ENCODE data around the gene TTLL11.
"Not testable (repeated sequence)": the region's sequence is repeated elsewhere in the genome, so short reads cannot be mapped to it uniquely, and the experiment has no call there.

The TTLL11 gene

GRCh38 chr9:122076117-122076516 is 17.0 kb downstream of the TTLL11 start:
- ChIA-PET POLR2A (no interaction called here), CTCF (interaction anchor here (1.2 kb wide), 2 partner anchors 19 to 23 kb away, joined by 3 to 5 read pairs; no protein-coding TSS in a partner anchor)
- no peak for TF ChIP-seq CTCF (IDR thresholded peaks at IDR 0.05; ENCODE audit: control extremely low read depth, extremely low read depth, low read depth, missing control alignments)
- DNase-seq (ENCODE audit: extremely low spot score) = no peak

DNA sequence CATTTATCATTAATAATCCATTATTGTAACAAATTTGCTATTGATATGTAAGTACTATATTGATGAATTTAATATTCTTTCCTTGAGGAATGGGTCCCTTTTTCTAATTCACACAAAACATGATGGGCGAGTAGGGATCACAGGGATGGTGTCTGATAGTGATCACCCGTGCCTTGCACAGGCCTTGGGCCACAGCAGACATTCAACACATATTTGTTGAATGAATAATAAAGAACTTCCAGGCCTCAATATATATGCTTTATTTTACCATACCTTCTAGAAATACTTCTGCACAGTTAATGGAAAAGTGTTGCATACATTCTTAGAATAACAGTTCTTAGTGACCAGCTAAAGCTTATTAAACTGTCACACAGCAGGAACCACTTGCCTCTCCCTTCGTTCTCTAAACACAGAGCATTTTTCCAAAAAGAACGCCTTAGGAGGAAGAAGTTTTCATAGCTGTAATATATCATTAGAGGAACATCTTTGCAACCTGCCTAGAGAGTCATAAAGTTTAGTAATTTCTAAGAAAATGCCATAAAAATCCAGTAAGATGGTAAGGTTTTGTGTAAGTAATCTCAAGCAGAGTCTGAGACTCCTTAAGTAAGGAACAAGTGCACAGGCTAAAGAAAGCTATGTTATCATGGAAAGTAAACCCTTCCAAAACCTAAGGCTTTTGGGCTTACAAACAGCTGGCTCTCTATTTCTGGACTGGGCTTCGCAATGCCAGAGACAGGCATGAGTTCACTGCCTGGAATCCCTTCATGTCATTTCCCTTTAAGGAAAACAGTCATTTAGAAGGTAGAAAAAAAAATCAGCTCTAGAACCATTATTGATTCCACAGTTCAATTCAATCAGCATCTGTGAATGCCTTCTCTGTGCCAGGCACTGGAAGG is 17.7 kb downstream of the TTLL11 start:
- TF ChIP-seq CTCF (IDR thresholded peaks at IDR 0.05; ENCODE audit: control extremely low read depth, extremely low read depth, low read depth, missing control alignments) = no peak
- CTCF ChIA-PET = interaction anchor here (1.2 to 1.8 kb wide), 4 partner anchors 20 to 275 kb away, joined by 3 to 7 read pairs (median 5); no protein-coding TSS in a partner anchor
- DNase-seq (ENCODE audit: extremely low spot score) = no peak
- POLR2A ChIA-PET = no interaction called here

DNA sequence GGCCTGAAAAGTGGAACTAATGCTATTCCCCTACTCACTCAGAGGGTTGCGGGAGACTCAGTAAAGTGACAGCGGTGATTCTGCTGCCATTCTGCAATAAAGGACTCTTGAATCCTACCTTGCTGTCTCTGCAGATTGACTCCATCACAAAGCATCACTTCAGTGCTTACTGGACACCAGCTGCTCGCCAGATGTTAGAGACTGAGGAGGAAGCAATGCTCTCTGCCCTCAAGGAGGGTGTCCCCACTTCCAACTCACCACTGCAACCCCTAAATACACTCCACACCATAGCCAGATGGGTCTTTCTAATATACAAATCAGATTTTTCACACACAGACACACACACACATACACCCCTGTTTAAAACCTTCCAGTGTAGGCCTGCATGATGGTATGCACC is 21.4 kb downstream of the TTLL11 start:
- no peak for TF ChIP-seq CTCF (IDR thresholded peaks at IDR 0.05; ENCODE audit: control extremely low read depth, extremely low read depth, low read depth, missing control alignments)
- ChIA-PET POLR2A (no interaction called here), CTCF (interaction anchor here (1.0 kb wide), 1 partner anchor 13 kb away, joined by 4 read pairs; no protein-coding TSS in a partner anchor)
- DNase-seq (ENCODE audit: extremely low spot score) = no peak

DNA sequence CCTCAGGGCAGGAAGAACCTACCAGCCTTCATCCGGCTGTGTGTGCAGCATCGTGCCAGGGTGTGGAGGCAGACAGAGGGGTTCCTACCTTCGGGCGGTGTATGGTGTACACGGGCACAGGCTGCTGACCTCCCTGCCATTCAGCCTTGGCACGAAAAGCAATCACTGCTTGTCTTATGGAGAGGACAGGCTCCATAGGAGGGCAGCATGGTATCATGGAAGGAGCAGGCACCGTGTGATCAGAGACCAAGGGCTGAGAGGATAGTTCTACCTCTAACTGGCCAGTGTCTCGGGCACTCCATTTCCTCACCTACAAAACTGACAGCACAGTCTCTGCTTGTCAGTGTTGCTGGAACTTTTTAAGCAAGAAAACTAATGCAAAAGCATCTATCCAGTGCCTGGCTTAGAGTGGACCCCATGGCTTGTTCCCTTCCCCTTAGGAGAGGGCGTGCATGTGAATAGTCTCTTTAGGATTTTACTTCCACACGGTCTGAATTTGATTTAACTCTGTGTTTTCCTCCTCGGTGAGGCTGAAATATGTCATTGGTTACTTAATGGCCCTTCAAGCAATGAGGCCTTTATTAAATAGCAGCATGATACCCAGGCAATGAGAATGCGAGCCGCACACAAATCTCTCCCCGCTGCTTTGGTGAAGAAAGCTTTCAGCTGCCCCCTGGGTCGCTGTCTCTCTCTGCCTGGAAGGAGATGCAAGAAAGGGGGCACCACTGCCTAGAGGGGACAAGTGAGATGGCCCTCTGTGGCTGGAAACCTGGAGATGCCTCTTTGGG is 22.2 kb downstream of the TTLL11 start:
- DNase-seq (ENCODE audit: extremely low spot score) = no peak
- CTCF ChIA-PET = no interaction called here
- POLR2A ChIA-PET = no interaction called here
- no peak for TF ChIP-seq CTCF (IDR thresholded peaks at IDR 0.05; ENCODE audit: control extremely low read depth, extremely low read depth, low read depth, missing control alignments)

DNA sequence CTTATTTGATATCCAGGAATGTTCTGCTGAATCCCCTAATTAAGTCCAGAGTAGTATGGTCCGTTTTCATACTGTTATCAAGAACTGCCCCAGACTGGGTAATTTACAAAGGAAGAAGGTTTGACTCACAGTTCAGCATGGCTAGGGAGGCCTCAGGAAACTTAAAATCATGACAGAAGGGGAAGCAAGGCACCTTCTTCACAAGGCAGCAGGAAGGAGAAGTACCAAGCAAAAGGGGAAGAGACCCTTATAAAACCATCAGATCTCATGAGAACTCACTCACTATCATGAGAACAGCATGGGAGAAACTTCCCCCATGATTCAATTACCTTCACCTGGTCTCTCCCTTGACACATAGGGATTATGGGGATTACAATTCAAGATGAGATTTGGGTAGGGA is 26.4 kb downstream of the TTLL11 start:
- POLR2A ChIA-PET; CTCF ChIA-PET; DNase-seq (ENCODE audit: extremely low spot score): not testable (repeated sequence)

- POLR2A ChIA-PET = no interaction called here
- DNase-seq (ENCODE audit: extremely low spot score) = no peak
- TF ChIP-seq CTCF (IDR thresholded peaks at IDR 0.05; ENCODE audit: control extremely low read depth, extremely low read depth, low read depth, missing control alignments) = no peak
- CTCF ChIA-PET = no interaction called here
These were observed 27.0 kb downstream of the TTLL11 start for GRCh38 chr9:122065923-122066629.

Measured in GM10248 (cell line).